HepG2 (cell line): Measurements from ENCODE around the gene MEX3A. TPM values are rescaled to one million over a fixed set of nuclear protein-coding genes. Genes with fewer than 3 reads are reported as not detected.
A peak's percentile ranks its signal among the peaks of the same experiment; 100 is the strongest.

Source experiments
- ADNP ChIP-seq: sonication (generic); formaldehyde crosslinking; IDR thresholded peaks from 2 replicates; pipeline ENCODE4 v1.4.0; 2020; ENCODE audit warnings: missing genetic modification reagents
- ARID5B ChIP-seq: IDR thresholded peaks from 2 replicates; pipeline ENCODE4 v1.4.0; 2020; ENCODE audit warnings: mild to moderate bottlenecking, missing genetic modification reagents
- CCAR2 ChIP-seq: fragments of 200-400 bp; formaldehyde crosslinking; optimal IDR thresholded peaks from 2 replicates; pipeline ENCODE3; 2018; ENCODE audit warnings: low read depth, mild to moderate bottlenecking, low read length, moderate library complexity
- HDAC6 ChIP-seq: fragments of 200-600 bp; sonication (generic); IDR thresholded peaks from 2 replicates; pipeline ENCODE4 v1.7.0; 2017; ENCODE audit warnings: mild to moderate bottlenecking, antibody characterized with exemption, low read length, low read depth
- IKZF5 ChIP-seq: IDR thresholded peaks from 2 replicates; pipeline ENCODE4 v1.6.1; 2018; ENCODE audit warnings: missing genetic modification reagents, mild to moderate bottlenecking, missing compliant biosample characterization
- JUND ChIP-seq: sonication (generic); formaldehyde crosslinking; IDR thresholded peaks from 2 replicates; pipeline ENCODE4 v1.8.0; 2022; ENCODE audit warnings: mild to moderate bottlenecking, missing genetic modification reagents
- KAT8 ChIP-seq: IDR thresholded peaks from 2 replicates; pipeline ENCODE4 v1.6.1; 2016; ENCODE audit warnings: missing genetic modification reagents, missing compliant biosample characterization
- NFRKB ChIP-seq: fragments of 450-650 bp; IDR thresholded peaks from 2 replicates; pipeline ENCODE4 v1.6.1; 2017
- PLSCR1 ChIP-seq: sonication (generic); formaldehyde crosslinking; IDR thresholded peaks from 2 replicates; pipeline ENCODE4 v1.5.0; 2020; ENCODE audit warnings: missing genetic modification reagents, mild to moderate bottlenecking, borderline replicate concordance
- PREB ChIP-seq: sonication (generic); formaldehyde crosslinking; IDR thresholded peaks from 2 replicates; pipeline ENCODE4 v1.4.0; 2020; ENCODE audit warnings: missing genetic modification reagents
- RFXANK ChIP-seq: IDR thresholded peaks from 2 replicates; pipeline ENCODE4 v1.6.1; 2016
- RNF2 ChIP-seq: fragments of 450-650 bp; conservative IDR thresholded peaks from 2 replicates; pipeline ENCODE4 v1.6.1; 2016; ENCODE audit warnings: low read depth
- SMAD3 ChIP-seq: sonication (generic); formaldehyde crosslinking; IDR thresholded peaks from 2 replicates; pipeline ENCODE4 v1.4.0; 2020; ENCODE audit warnings: missing genetic modification reagents
- TAF1 ChIP-seq: sonication (generic); formaldehyde crosslinking; IDR thresholded peaks from 2 replicates; pipeline ENCODE4 v1.4.0; 2020; ENCODE audit warnings: missing genetic modification reagents
- TOPORS ChIP-seq: sonication (generic); formaldehyde crosslinking; IDR thresholded peaks from 2 replicates; pipeline ENCODE4 v1.8.0; 2023; ENCODE audit warnings: mild to moderate bottlenecking, missing genetic modification reagents
- ZFP91 ChIP-seq: sonication (generic); formaldehyde crosslinking; IDR thresholded peaks from 2 replicates; pipeline ENCODE4 v1.9.0; 2022; ENCODE audit warnings: missing genetic modification reagents, mild to moderate bottlenecking, borderline replicate concordance
- ZIK1 ChIP-seq: sonication (generic); formaldehyde crosslinking; IDR thresholded peaks from 2 replicates; pipeline ENCODE4 v1.5.0; 2020; ENCODE audit warnings: mild to moderate bottlenecking, low read depth, missing genetic modification reagents, borderline replicate concordance
- ZNF143 ChIP-seq: sonication (generic); formaldehyde crosslinking; IDR thresholded peaks from 2 replicates; pipeline ENCODE4 v1.4.0; 2020; ENCODE audit warnings: missing genetic modification reagents
- ZNF530 ChIP-seq: sonication (generic); formaldehyde crosslinking; IDR thresholded peaks from 2 replicates; pipeline ENCODE4 v1.5.0; 2020; ENCODE audit warnings: low read depth, mild to moderate bottlenecking, missing genetic modification reagents
- ZNF569 ChIP-seq: sonication (generic); formaldehyde crosslinking; IDR thresholded peaks from 2 replicates; pipeline ENCODE4 v1.5.0; 2020; ENCODE audit warnings: mild to moderate bottlenecking, missing genetic modification reagents, moderate library complexity, borderline replicate concordance
- ZNF672 ChIP-seq: sonication (generic); formaldehyde crosslinking; IDR thresholded peaks from 2 replicates; pipeline ENCODE4 v1.8.1; 2022; ENCODE audit warnings: missing genetic modification reagents
- ZNF773 ChIP-seq: sonication (generic); formaldehyde crosslinking; IDR thresholded peaks from 2 replicates; pipeline ENCODE4 v1.4.0; 2020; ENCODE audit warnings: missing genetic modification reagents, borderline replicate concordance
- ZNF792 ChIP-seq: IDR thresholded peaks from 2 replicates; pipeline ENCODE4 v1.6.1; 2016
- polyA plus RNA-seq, 8 experiments: library from polyadenylated mRNA; depleted of rRNA in 3 of 8; stranded (reverse) in 7 of 8; unstranded in 1 of 8; fragments of >200 nt; fragmentation: Illumina TruSeq in 4 of 8; extraction: Trizol in 4 of 8; gene quantifications; 2 replicates each; pipeline versions ENCODE4 v1.2.1 to v1.2.3, GENCODE V29; 2011 to 2016; ENCODE audit warnings: low read depth in 4 of 8, missing spikeins in 1 of 8, mixed read lengths in 1 of 8; ENCODE audit not compliant: insufficient read depth in 1 of 8
- total RNA-seq, 5 experiments: library from RNA; depleted of rRNA; stranded (reverse); fragments of >200 nt; fragmentation: Illumina TruSeq; extraction: Trizol; gene quantifications; 2 replicates each; pipeline ENCODE4 v1.2.3, GENCODE V29; 2016; ENCODE audit warnings: low read depth in 1 of 5

Gene MEX3A
- total and polyA plus RNA-seq, 2 of the 13 experiments (the other 11 are each of a cell fraction or from before 2014, with no cell fraction given), result 7.6 to 9.1 TPM

GRCh38 chr1:156096640-156097391, 14.6 kb upstream of the MEX3A start (continued):
- 0 out of 2 replicates have a peak, but pooled peaks have one; percentile 27 for TF ChIP-seq ARID5B (CRISPR knock-in tag)
- no peak for TF ChIP-seq ZNF569 (CRISPR knock-in tag)
- TF ChIP-seq ZNF530, result no peak
- no peak for TF ChIP-seq TAF1 (CRISPR knock-in tag)
- TF ChIP-seq KAT8 (CRISPR knock-in tag), result peak; percentile 43; the same call in 1 of the 2 replicates
- TF ChIP-seq ZNF143 (CRISPR knock-in tag), result no peak
- no peak for TF ChIP-seq PREB (CRISPR knock-in tag)
- no peak for TF ChIP-seq RNF2
- TF ChIP-seq RFXANK, result no peak; the same call in 1 of the 2 replicates
- peak; percentile 76 for TF ChIP-seq ZFP91
- no peak for TF ChIP-seq PLSCR1 (CRISPR knock-in tag)
- no peak for TF ChIP-seq NFRKB
- no peak for TF ChIP-seq ADNP (CRISPR knock-in tag)
- TF ChIP-seq ZNF773 (CRISPR knock-in tag), result no peak
- TF ChIP-seq ZNF792 (CRISPR knock-in tag), result peak; percentile 66
- peak; percentile 62; the same call in 1 of the 2 replicates for TF ChIP-seq SMAD3
- TF ChIP-seq JUND, result peak; percentile 62; the same call in 1 of the 2 replicates
- TF ChIP-seq ZIK1 (CRISPR knock-in tag), result peak; percentile 49; the same call in 1 of the 2 replicates
- no peak for TF ChIP-seq CCAR2
- no peak; the same call in 1 of the 2 replicates for TF ChIP-seq IKZF5 (CRISPR knock-in tag)
- TF ChIP-seq TOPORS (CRISPR knock-in tag), result no peak
- TF ChIP-seq HDAC6, result no peak
- no peak for TF ChIP-seq ZNF672 (CRISPR knock-in tag)
